GM18907 (cell line): ENCODE results near the gene RHPN2.
"Not testable (repeated sequence)": the region's sequence is repeated elsewhere in the genome, so short reads cannot be mapped to it uniquely, and the experiment has no call there.

Experiments used
- ATAC-seq: cut with Tn5 transposase; IDR thresholded peaks from one replicate; pipeline ENCODE4 v1.9.1; 2021; ENCODE audit warnings: mild to moderate bottlenecking, moderate library complexity; ENCODE audit not compliant: unreplicated experiment

Gene RHPN2

DNA sequence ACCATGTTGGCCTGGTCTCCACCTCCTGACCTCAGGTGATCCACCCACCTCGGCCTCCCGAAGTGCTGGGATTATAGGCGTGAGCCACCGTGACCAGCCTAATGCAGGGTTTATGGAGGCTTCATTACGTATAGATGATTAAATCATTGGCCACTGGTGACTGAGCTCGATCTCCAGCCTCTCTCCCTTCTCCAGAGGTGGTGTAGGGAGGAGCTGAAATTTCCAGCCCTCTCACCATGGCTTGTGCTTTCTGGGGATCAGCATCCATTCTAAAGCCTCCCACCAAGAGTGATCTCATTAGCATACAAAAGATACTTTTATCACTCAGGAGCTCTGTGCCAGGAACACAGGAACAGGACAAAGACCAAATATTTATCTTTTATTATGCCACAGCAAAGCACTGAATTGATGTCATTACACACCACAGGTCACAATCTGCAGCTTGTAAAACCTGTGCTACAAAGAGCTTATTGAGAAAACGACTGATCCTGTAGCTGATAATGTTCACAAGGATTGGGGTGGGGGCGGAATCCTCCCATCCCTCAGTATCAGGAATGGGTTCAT, 32.4 kb downstream of the RHPN2 start:
- ATAC-seq: no peak

DNA sequence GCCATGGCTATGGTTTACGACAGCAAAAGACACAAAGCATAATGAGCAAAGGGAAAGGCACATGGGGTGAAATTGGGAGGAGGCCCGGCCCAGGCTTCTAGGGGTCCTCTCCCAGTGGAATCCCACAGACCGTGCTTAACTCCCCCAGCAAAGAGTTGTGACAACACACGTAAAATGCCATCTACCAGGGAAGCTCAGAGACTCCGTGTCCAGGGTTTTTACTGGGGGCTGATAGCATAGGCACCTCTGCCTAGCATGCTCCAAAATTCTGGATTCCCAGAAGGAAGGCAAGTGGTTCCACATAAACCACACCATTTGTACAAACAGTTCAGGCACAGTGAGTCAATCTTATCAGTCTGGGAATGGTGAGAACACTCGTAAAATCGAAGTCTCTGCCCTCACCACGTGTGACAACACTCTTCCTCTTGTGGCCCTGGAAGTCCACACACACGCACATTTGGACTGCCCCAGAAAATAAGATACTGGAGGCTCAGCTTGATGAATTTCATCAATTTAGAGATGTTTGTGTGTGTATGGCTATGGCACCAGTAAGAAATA, 34.9 kb downstream of the RHPN2 start:
- no peak for ATAC-seq

DNA sequence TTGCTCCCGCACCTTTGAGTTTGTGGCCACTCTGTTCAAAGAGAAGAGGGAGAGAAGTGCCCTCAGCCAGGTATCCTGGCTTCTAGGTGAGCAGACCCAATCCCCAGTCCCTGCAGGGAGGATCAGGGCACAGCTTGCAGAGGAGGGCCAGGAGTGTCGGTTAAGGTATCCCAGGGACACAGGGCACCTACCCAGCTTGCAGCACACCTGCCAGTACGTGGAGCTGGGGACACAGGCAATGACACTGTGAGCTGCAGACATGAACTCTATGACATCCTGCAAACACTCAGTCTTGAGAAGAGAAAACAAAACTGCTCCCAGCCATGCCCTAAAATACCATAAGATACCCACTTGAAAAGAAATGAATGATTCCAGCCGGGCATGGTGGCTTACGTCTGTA, 38.1 kb downstream of the RHPN2 start:
- not testable (repeated sequence) for ATAC-seq

DNA sequence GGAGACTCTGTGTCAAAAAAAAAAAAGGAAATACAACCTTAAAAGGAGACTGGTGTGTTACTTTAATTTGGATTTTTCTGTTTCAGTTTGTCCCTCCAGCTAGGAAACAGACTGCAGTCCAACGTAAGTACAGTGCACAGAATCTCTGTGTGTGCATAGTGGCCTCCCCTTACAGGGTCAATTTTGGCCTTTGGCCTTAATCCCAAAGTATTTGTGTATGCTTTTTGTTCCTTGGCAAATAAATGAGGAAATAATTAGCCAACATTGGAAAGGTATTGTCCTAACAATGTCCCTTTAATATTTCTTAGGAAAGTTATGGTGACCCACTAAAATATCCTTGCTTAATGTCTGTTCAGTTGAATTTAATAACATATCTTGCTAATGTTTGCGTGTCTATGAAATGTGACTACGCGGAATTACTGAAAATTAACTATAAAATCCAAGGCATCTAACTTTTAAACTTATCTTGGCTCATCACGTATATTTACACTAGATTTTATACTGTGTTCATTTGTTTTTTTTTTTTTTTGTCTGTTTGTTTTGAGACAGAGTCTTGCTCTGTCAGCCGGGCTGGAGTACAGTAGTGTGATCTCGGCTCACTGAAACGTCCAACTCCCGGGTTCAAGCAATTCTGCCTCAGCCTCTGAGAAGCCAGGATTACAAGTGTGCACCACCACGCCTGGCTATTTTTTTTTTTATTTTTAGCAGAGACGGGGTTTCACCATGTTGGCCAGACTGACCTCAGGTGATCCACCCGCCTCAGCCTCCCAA, 39.0 kb downstream of the RHPN2 start:
- ATAC-seq: not testable (repeated sequence)

DNA sequence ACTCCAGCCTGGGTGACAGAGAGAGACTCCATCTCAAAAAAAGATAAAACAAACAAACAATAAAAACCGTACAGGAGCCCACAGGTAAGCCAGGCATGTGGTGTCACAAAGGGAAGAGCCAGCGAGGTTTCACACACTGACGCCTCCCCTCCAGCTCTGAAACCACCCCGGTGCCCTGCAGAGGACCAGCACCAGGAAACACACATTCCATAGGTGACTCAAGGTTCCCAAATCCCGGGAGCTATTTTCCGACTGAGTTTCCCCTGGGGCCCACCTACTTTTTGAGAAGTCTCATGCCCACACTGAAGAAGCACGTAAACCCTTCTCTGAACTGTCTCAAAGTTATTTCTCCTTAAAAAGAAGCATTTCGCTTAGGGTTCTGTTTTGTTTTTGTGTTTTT, 40.3 kb downstream of the RHPN2 start:
- no peak for ATAC-seq

DNA sequence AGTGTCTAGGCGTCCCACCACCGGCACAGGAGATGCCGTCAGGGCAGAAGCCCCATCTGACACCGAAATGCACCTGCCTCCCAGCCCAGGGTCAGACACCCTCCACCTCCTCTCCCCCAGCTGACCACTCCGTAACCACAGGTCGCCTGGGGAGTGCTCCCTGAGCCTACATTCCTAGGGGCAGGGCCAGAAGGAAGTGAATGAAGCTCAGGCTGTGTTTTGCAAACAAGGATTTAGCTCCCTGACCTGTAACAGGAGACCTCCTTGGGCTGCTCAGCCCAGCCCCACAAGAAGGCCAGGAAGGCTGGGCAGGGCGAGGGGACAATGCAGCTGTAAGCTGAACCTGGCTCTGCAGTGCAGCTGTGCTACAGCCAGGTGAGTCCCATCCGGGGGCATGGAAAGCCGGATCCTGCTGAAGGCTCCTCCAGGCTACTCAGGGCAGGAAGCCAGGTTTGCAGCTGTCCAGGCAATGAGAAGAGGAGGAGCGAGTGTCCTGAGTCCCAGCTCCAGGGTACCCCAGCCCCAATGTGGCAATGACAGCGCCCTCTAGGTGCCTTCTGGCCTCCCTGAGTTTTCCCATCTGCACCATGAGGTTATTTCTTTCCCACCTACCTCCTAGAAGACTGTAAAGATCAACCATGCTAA, 42.1 kb downstream of the RHPN2 start:
- no peak for ATAC-seq

DNA sequence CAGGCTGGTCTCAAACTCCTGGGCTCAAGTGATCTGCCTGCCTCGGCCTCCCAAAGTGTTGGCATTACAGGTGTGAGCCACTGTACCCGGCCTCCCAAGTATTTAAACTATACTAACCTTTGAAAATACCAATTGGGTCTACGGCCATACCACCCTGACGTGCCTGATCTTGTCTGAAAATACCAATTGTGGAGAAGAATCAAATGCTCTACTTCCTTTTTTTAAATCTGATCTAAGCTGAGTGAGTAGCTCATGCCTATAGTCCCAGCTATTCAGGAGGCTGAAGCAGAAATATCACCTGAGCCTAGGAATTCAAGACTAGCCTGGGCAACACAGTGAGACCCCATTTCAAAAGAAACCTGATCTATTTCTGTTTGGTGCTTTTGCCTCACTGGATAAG, 53.8 kb downstream of the RHPN2 start:
- ATAC-seq: not testable (repeated sequence)

DNA sequence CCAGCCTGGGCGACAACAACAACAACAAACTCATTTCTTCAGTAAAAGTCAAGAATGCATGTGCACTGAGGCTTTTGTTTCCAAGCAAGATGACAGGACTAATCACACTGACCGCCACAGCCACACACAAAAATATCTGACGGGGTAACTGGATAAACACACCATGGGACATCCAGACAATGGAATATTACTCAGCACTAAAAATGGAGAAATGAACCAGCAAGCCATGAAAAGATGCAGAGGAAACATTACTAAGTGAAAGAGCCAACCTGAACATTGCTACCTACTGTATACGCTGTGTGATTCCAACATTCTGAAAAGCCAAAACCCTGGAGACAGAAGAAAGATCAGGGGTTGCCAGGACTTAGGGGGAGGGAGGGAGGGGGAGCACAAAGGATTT, 56.0 kb downstream of the RHPN2 start:
- ATAC-seq: no peak

DNA sequence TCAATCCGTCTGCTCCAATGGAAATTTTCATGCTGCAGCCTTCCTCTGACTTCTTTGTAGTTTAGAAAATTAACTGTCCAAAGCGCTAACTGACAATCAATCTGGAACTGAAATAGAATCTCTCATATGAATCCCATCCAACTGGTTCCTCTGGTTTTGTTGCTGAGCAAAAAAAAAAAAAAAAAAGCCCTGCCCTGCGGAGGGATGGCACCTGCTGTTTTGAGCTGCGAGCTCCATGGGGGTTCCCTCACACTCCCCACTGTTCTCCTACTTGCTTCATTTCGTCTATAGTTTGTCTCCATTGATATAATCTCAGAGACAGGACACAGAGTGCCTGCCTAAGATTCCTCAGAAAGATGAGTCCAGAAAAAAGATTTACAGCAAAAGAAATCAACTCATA, 59.2 kb downstream of the RHPN2 start:
- ATAC-seq: no peak

DNA sequence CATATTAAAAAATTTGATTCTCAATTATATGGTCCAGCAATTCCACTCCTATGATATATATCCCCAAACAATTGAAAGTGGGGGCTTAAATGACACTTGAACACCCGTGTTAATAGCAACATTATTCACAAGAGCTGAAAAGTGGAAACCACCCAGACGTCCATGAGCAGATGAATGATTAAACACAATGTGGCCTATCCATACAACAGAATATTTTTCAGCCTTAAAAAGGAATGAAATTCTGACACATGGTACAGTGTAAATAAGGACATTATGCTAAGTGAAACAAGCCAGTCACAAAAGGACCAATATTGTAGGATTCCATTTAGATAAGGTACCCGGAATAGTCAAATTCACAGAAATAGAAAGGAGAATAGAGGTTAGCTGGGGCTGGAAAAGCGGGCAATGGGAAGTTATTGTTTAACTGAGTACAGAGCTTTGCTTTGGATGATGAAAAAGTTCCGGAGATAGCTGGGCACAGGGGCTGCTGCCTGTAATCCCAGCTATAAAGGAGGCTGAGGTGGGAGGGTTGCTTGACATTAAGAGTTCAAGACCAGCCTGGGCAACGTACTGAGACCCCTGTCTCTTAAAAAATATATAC, 61.2 kb downstream of the RHPN2 start:
- not testable (repeated sequence) for ATAC-seq

DNA sequence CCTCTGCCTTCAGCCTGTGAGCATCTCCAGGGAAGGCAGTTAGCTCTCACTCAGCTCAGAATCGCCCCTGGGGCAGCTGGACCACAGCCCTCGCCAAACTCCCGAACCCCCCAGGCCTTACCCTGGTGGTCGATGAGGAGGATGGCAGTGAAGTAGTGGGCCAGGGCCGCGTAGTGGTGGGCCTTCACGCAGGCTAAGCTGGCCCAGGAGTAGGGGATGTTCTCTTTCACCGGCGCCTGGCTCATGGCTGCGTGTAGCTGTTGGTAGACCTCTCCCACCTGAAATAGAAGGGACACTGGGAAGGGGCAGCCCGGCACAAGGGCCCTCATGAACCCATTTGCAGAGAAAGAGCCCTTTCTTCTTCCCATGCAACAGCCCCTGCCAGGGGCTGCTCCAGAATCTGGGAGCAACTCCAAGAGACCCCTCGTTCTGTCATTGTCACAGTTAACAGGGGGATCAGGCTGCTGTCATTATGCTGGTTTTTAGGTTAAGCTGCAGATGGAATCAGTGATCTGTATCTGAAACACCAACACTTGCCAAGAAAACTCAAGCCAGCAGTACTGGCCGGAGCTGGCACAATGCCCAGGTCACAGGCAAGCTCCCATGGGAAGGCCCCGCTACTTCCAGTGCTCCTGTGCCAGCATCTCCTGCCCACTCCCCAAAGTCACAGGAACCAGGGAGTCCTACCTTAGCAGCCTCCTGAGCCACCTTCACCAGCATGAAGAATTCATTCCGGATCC, 62.4 kb downstream of the RHPN2 start:
- not testable (repeated sequence) for ATAC-seq

DNA sequence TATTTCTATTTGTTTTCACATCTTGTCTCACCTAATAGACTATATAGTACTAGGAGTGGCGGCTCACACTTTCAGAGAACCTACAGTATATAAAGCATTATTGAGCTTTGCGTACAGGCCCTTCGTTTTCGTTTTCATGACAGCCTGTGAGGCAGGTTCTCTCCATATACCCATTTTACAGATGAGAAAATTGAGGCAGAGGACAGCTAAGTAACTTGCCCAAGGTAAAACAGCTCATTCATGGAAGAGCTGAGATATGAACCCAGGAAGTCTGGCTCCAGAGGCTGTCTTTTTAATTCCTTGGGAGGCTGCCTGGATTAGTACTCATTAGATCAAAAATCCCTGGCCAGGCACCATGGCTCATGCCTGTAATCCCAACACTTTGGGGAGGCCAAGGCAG, 63.8 kb downstream of the RHPN2 start:
- ATAC-seq: no peak

DNA sequence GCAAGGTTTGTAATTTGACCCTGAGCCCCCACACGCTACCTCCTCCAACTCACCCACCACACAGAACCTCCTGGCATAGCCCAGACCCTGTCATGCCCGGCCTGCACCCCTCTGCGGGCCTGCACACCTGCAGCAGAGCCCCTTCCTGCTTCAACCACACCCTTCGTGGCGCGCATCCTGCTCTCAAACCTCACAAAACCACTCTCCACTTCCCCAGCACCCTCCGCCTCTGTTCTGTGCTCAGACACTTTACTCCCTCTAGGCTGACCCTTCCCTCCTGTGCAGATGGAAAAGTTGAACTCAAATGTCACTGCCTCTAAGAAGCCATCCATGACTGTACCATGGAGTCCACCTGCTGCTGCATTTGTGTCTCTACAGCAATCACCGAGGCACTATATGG, 64.2 kb downstream of the RHPN2 start:
- no peak for ATAC-seq

DNA sequence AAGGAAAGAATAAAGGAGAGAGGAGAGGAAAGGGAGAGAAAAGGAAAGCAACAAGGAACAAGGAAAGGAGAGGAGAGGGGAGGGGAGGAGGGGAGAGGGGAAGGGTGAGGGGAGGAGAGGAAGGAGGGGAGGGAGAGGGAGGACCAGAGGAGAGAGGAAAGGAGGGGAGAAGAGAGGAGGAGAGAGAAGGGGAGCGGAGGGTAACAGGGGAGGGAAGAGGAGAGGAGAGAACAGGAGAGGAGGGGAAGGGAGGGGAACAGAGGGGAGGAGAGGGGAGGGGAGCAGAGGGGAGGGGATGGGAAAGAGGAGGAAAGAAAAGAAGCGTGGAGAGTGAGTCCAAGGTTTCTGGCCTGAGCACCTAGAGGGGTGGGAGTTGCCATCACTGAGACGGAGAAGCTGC, 66.0 kb downstream of the RHPN2 start:
- no peak for ATAC-seq

DNA sequence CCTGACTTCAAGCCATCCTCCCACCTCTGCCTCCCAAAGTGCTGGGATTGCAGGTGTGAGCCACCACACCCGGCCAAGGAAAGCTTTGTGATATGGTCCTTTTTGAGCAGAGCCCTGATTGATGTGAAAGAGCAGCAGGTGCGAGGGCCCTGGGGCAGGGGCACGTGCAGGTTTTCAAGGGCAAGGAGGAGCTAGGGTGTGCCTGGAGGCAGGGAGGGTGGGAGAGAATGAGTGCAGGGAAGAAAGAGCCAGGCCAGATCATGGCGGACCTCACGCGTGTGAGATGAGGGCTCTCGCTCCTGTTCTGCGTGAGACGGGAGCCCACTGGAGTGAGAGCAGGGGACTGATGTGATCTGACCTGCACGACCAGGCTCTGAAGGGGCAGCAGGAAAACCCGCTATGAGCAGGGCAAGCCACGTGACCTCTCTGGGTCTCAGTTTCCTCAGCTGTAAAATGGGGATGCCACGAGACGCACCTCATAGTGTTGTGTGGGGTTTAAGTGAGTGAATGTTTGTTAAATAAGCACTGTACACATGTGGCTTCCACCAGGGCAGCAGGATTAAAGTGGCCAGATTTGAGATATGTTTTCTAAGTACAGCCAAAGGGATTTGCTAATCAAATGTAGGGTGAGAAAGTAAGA, 66.9 kb downstream of the RHPN2 start:
- no peak for ATAC-seq

DNA sequence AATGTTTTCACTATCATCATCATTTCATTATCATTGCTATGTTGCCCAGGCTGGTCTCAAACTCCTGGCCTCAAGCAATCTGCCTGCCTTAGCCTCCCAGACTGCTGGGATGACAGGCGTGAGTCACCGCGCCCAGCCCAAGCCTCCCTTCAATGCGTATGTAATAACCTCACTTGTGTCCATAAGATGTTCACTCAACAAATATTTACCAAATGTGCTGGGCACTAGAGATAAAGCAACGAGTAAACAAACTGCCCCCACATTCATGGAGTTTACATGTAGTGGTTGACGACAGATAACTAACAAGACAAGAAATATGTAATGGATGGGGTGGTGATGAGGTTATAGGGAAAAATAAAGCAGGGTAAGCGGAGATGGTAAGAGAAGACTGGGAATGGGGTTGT, 67.6 kb downstream of the RHPN2 start:
- ATAC-seq: not testable (repeated sequence)

DNA sequence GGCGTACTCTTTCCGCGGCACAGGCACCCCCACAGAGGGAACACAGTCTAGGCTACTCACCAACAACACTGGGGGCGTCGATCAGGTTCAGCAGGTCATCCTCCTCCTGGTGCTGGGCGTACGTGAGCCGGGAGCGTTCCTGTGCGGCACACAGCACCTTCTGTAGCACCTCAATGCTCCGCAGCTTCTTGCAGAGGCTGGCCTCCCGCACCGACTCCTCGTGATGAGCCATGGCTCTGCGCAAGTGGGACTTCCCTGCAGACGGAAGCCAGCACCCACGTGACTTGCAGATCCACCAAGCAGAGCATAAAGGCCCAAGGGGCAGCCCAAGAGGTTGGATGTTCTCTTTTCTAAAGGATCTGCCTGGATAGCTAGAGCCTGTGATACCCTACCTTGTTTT, 68.7 kb downstream of the RHPN2 start:
- not testable (repeated sequence) for ATAC-seq

DNA sequence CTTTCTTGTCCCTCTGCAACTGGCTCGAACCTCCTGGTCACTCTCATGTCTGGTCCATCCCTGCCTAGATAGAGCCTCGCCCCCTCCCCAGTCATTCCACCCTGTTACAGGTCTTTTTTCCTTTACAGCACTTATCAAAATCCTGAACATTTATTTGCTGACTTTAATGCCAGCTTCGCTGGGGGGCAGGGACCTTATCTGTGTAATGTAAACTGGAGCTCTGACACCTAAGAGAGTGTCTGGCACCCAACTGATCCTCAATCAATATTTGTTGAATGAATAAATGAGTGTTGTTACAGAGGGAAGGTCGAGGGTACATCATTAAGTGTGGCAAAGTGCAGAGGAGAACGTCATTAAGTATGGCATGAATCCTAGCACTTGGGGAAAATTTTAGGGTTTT, 76.0 kb downstream of the RHPN2 start:
- no peak for ATAC-seq

DNA sequence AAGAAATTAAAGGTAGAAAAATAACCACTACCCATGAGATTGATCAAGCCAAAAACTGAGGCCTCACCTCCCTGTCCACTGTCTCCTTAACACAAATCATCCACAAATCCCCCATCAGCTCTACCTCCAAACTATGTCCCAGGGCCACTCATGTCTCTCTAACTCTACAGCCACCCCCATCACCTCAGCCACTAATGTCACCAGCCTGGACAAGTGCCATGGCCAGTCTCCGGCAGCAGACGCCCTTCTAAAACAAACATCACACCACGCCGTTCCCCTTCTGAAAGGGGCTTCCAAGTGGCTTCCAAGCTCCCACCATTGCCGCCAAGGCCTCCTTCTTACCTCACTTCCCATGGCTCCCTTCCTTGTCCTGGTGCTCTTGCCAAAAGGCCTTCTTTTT, 76.4 kb downstream of the RHPN2 start:
- not testable (repeated sequence) for ATAC-seq

DNA sequence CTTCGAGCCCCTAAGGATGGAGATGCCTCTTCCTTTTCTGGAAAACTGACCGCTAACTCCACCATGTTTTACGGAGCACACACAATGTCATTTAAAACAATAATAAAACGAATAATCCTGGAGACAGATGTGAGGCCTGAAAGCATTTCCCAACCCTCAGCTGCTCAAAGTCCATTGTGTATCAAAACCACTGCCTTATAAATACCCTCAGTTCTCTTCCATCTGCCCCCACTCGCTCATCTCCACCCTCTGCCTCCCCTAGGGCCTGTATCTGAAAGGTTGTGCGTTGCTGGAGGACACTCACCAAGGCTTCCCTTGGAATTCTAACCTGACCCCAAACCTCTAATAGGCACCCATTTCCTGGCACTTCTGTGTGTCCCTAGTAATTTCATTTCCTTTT, 82.2 kb downstream of the RHPN2 start:
- ATAC-seq: not testable (repeated sequence)
